Measurements from ENCODE around the gene MTA3. TPM values are rescaled to one million over a fixed set of nuclear protein-coding genes. Genes with fewer than 3 reads are reported as not detected.

Gene MTA3
- total RNA-seq, 1 experiment from 2014 or later, result 25.9 TPM

DNA sequence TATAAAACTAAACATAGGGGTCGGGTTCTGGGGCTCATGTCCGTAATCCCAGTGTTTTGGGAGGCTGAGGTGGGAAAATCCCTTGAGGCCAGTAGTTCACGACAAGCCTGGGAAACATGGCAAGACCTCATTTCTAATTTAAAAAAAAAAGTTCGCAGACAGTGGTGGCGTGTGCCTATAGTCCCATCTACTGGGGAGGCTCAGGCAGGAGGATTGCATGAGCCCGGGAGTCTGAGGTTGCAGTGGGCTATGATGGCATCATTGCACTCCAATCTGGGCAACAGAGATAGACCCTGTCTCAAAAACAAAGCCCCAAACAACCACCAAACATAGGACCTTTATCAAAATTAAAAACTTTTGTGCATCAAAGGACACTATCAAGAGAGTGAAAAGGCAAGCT lies 233.7 kb downstream of the MTA3 start:
- no peak for DNase-seq (ENCODE audit: low read depth)

DNA sequence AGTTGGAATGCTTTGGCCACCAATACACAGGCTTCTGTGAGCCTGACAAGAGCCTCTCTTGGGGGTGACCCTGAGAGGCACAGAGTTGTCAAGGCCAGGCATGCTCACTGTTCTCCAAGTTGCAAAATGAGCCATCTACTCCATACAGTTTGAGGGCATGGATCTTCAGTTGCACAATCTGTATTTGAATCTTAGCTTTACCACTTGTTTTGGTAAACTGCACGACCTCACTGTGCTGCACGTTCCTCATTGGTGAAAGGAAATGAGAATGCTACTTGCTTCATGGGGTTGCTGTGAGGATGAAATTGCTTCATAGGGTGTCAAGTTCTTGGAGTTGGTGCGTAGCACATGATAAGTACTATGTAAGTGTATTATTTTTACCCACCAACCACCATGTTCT lies 235.9 kb downstream of the MTA3 start:
- no peak for DNase-seq (ENCODE audit: low read depth)

DNA sequence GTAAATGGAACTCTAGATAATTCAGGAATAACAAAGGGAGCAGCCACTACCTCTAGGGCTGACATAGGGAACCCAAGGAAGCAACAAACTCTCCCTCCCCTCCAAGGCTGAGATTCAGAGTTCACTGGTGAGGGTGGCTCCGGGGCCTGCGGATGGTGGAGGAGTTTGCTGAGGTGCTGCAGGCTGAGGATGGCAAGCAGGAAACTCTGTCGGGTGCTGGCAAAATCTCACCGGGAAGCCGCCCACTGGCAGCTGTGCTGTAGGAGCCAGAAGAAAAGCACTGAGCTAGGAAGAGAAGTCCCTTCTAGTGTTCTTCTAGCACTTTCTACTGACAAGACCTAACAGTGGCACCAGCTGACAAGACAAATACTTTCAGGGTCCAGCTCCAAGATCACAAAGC lies 236.5 kb downstream of the MTA3 start:
- DNase-seq (ENCODE audit: low read depth), result no peak

Other genes starting within 250 kb of the MTA3 start
- 205 and 221 TPM in 2 replicates for gene COX7A2L, start 207.4 kb upstream of the MTA3 start, total RNA-seq (2014; rRNA removed; shearing (Covaris generic))
- gene KCNG3, start 74.7 kb upstream of the MTA3 start, total RNA-seq (2014; rRNA removed; shearing (Covaris generic)), result 0.06 and 1.0 TPM in 2 replicates
- not detected in 2 replicates for gene OXER1, start 195.5 kb downstream of the MTA3 start, total RNA-seq (2014; rRNA removed; shearing (Covaris generic))
- not detected in 2 replicates for gene HAAO, start 224.0 kb downstream of the MTA3 start, total RNA-seq (2014; rRNA removed; shearing (Covaris generic))